Fibroblast of skin of left quadriceps (primary cell): ENCODE results near the gene TEX22.

Source experiments
- DNase-seq, 2 experiments: peaks; one replicate each; pipeline ENCODE4 v3.0.0-alpha.2; 2013; ENCODE audit warnings: low read depth in 2 of 2

The TEX22 gene

DNA sequence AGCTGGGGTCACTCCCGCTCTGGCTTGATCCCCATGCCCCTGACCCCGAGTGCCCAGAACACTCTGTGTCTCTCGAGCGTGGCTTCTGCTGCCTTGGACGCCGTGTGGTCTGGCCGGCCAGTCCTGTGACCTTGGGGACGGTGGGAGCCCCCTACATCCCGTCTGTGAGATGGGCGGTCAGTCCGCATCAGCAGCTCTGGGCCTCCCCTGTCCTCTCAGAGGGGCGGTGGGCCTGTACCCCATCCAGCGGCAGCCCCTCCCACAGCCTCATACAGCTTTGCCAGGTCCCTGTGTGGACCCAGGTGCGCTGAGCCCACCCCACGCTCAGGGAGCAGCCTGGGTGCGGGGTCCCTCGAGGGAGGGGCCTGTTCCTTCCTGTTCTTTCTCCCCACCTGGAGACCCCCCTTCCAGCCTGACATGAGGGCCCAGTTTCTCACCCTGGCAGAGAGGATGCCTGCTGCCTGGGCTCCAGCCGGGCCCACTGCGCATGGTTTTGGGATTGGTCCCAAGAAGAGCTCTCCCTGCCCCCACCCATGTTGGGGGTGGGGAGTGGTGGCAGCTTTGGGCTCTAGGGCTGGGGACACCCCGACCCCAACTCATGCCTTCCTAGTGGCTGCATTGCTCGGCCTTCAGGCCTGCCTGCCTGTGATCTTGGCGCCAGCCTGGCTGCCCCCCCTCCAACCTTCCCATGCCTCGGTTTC, 22.8 kb downstream of the TEX22 start:
- no peak for DNase-seq

DNA sequence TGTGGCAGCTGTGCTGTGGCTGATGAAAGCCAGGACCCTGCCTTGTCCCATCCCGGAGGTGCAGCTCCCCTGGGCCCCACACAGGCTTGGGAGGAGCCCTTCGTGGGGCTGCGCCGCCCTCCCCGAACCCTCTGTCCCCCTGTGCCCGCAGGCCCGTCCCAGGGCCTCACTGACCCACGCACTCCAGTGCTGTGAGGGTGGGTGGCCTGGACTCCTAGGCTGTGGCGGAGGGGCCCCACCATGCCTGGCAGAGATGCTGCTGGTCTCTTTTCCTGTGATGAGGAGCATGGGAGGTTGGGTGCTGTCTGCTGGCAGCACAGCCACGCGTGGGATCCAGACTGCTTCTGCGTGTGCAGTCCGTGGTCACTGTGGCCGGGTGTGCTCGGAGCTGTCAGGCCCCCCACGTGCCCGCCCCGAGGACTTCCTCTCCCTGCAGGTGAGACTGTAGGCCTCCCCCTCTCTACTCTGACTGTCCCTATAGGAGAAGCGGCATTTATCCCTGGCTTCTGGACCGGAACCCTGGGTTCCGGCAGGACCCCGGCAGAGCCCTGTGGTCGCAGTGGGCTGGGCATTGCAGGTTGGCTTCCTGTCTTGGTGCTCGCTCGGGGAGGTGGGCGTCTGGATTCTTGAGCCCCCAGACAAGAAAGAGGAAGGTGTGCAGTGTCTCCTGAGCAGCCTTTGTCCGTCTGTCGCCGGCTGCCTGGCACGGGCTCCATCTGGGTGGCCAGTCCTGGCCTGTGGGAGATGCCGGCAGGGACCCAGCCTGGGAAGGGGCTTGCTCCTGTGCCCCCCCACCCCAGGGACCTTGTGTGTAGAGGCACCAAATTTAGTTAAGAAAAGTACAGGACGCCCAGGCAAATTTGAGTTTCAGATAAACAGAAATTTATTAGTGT, 23.6 kb downstream of the TEX22 start:
- no peak for DNase-seq

DNA sequence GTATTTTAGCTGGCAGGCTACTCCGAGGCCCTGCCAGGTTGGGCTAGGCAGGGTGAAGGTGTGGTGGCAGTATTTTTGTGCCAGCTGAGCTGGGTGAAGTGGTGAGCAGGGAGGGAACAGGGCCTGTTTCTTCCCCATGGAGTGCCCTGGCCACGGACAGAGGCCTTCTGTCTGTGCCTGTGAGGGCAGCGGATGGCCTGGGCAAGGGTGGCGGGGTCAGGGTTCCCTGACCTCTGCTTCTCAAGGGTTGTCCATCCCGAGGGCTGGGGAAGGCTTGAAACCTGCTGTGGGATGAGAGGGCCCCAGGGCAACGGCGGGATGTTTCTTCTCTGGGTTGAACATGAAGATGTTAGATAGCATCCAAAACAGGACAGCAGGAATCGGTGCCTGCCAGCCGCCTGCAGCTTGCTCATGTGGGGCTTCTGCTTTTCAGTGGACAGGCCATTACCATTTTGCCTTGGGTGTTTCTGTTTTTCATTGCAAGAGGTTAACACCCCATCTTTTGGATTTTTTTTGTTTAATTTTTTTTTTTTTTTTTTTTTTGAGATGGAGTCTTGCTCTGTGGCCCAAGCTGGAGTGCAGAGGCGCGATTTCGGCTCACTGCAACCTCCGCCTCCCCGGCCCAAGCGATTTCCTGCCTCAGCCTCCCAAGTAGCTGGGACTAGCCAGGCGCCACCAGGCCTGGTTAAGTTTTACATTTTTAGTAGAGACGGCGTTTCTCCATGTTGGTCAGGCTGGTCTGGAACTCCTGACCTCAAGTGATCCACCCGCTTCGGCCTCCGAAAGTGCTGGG, 24.6 kb downstream of the TEX22 start:
- no peak for DNase-seq

DNA sequence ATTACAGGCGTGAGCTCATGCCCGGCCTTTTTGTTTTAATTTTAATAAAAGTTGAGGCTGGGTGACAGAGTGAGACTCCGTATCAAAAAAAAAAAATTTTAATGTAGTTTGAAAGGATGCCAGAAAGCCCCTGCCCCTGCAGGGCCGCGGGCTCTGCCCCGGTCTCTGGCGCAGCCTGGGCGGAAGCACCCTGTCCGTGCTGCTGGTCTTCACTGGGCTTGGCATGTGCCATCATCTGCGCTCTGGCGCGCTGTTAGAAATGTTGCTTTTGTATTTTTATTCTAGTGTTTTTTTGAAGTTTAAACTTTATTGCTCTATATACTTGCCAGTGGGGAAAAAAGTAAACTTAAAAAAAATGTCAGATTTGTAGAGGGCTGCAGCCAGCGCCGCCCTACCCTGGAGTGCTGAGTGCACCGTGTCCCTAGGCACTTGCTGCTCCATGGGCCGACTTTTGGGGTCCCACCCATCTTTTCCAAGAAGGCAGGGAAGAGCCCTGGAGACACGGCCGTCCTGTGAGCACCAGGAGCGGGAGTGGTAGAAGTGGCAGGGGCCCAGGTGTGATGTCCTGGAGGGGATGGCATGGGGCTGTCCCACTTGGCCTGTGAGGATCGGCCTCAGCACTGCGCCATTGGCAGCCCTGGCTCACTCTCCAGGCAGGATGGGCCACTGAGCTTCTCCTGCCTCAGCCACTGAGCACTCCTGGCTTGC, 25.3 kb downstream of the TEX22 start:
- no peak for DNase-seq

DNA sequence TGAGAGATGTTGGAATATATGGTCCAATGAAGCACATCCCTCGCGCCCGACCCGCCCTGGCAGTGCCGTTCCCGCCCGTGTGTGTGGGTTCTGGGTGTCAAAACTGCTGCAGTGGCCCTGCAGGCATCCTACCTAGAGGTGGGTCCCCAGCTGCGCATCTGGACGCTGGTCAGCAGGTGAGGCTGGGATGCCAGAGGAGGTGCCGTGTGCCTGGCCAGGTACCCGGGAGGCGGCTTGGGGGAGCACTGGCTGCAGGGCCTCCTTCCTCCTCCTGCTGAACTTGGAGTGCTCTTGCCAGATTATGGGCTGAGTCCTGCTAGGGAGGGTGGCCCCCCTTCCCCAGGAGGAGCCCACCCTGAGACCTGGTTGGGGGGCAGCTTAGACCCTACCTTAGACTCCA, 26.5 kb downstream of the TEX22 start:
- DNase-seq = no peak

DNA sequence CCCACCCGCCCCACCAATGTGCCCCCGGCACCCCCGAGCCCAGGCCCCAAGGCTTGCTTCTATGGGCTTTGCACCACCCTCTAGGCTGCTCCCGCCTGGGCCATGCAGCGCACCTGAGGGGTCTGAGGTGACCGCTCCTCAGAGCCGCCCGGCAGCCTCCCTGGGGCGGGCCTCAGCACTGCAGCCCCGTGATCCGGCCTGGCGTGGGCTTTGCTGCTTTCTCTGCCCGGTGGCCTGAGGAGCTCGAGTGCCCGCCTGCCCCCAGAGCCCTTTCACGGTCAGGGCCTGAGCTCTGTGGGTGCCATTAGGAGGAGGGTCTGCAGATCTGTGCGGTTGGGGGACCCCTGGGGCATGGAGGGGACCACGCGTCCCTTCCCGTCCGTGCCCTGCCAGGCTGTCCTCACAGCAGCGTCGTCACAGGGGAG, 27.5 kb downstream of the TEX22 start:
- no peak for DNase-seq

DNA sequence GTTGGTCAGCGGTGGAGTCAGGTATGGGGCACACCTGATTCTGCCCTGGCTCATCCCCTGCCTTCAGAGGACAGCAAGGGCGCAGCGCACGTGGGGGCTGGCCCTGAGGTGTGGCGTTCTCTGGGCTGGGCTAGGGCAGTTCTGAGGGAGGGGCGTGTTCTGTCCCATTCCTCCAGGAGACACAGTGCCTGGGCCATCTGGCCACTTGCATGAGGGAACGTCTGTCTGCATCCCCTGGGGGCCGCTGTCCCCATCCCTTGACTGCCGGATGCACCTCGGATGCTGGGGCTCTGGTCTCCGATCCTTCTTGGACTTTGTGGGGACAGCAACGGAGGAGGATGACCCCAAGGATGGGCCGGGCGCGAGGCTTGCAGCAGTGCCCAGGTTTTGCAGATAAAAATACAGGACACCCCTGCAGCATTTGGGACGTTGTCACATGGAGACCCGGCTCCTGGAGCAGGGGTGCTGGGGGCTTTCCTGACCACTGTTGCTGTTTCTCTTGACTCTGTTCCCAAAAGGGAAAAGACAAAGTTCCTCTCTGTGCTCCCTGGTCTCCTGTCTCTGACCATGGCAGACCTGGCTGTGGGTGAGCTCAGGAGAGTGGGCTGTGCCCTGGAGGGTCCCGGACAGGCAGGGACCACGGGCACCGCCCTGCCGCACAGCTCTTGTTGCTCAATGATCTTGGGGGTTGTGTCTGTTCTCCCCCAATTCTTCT, 28.2 kb downstream of the TEX22 start:
- no peak for DNase-seq

DNA sequence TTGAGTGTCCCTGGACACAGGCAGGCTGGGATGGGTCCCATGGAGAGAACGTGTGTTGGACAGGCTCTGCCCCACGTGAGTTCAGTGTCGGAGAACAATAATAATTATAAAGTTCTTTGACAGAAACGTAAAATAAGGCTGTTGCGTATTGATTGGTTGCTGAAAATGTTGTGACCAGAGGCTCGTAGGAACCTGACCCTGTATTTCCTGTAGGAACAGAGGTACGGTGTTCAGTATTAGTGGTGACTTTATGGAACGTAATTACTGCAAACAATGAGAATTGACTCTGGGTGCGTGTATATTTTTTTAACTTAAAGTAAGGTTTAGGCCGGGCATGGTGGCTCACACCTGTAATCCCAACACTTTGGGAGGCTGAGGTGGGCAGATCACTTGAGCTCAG, 29.1 kb downstream of the TEX22 start:
- no peak for DNase-seq

DNA sequence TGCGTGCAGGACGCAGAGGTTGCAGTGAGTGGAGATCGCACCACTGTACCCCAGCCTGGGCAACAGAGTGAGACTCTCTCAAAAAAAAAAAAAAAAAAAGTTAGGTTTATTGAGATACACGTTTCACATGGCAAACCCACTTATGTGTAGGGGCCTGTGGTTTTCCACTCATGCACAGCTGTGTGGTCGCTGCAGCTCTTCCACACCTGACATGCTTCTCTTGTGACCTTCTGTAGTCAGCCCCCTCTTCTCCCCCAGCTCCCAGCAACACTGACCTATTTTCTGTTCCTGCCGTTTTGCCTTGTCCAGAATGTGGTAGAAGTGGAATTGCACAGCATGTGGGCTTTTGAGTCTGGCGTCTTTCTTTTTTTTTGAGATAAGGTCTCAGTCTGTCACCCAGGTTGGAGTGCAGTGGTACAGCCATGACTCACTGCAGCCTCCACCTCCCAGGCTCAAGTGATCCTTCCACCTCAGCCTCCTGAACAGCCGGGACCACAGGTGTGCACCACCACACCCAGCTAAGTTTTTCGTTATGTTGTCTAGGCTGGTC, 29.7 kb downstream of the TEX22 start:
- DNase-seq = no peak

DNA sequence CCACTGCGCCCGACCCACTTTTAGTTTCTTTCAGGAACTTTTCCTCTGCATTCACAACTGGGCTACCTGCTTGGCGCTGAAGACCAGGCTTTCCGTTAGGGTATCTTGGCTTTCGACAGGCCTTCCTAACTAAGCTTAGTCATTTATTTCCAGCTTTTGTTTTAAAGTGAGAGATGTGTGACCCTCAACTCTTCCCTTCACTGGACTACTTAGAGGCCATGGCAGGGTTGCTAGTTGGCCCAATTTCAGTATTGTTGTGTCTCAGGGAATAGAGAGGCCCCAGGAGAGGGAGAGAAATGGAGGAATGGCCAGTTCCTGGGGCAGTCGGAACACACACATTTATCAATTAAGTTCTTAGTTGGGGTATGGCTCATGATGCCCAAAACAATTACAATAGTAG, 31.7 kb downstream of the TEX22 start:
- no peak for DNase-seq

DNA sequence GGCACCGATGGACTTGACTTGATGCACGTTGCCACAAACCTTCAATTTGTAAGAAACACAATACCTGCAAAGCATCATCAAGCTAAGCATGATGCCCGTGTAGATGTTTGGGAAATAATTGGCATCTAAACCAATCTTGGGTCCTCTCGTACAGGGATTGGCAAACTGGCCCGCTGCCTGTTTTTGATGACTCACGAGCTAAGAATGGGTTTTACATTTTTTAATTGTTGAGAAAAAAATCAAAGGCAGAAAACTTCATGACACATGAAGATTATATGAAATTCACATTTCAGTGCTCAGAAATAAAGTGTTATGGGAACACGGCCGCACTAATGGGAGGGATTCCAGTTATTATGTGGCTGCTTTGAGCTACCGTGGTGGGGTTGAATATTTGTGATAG, 32.2 kb downstream of the TEX22 start:
- peak; percentile 31 to 42 for DNase-seq

DNA sequence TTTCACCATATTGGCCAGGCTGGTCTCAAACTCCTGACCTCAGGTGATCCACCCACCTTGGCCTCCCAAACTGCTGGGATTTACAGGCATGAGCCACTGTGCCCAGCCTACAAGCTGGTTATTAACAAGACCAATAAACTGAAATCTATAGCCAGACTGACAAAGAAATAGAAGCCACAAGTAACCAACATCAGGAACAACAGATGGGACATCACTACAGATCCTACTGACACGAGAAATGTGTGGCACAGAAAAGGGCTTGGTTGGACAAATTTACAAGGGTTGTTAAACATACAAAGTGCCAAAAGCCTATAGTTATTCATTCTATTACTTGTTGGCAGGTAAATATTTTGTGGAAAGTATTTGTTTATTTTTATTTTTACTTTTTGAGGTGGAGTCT, 32.9 kb downstream of the TEX22 start:
- no peak for DNase-seq

DNA sequence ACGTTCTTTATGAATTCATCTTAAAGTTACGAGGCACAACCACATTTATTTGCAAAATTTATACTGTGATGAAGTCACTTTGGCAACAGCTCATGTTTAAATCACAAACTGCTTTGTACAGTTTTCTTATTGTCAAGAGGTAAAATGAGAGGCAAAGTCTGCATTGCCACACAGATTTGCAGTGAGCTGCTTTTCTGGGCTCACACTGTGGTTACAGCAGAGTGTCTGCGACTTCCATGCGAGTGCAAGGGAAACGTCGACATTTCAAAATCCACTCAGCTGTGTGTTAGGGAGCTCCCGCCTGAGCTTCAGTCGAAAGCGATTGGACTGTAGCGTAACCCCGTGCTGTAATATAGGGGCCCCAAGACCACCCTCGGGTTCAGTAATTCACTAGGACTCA, 34.3 kb downstream of the TEX22 start:
- peak in 1 of 2 experiments; percentile 23 for DNase-seq

DNA sequence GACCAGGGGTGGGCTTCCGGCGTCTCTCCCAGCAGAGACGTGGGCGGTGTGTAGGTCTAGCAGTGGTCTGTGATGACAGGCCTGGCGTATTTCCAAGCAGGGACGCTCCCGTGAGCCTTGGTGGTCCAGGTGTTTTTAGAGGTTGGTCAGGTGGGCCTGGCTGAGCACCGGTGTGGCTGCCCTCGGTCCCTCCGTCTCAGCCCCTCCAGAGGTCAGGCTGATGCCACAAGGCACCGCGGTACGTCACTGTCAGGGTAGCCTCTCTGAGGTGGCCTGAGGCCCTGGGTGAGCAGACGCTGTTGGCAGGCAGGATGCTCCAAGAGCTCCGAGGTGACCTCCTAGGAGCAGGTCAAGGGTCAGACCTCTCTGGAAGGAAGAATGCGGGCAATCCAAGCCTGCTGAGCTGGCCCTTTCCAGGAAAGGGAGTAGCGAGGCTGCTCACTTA, 34.8 kb downstream of the TEX22 start:
- no peak for DNase-seq

DNA sequence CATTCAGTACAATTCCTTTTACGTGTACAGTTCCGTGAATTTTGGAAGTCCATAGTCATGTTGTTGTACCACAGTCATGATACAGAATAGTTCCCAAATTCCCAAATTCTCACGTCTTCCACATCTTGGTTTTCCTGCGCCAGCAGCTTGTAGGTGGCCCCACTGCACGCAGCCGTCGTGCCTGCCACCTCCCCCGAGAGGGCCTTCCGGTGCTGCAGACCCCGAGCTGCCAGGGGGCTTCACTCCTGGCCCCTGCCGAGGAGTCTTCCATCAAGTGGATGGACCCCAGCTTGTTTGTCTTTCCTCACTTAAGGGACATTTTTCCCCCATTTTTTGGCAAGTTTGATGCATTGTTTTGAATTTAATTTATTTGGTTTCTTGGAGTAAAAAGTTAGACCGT, 38.1 kb downstream of the TEX22 start:
- DNase-seq = no peak

DNA sequence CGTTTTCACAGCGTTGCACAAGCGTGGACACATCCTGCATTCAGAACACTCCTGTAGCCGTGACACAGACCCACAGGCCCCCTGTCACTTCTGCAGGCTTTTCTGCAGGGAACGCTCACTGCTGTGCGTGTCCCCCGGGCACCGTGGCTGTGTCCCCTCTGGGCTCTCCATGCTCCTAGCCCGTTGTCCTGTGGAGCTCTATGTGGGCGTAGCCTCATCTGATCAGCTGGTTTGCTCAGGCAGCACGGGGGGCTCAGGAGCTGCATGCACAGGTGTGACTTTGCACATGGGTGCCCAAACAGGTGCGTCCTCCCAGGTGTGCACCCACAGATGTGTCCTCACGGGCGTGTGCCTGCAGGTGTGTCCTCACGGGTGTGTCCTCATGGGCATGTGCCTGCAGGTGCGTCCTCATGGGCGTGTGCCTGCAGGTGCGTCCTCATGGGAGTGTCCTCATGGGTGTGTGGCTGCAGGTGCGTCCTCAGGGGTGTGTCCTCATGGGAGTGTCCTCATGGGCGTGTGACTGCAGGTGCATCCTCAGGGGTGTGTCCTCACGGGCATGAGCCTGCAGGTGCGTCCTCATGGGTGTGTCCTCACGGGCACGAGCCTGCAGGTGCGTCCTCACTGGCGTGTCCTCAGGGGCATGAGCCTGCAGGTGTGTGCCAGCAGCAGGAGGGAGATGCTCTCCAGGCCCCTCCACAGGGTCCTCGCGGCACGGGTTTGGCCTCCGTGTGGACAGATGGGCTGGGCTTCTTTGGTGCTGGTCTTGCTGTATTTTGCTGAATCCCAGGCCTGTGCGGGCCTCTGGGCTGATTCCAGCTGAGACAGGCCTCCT, 38.8 kb downstream of the TEX22 start:
- DNase-seq = no peak

DNA sequence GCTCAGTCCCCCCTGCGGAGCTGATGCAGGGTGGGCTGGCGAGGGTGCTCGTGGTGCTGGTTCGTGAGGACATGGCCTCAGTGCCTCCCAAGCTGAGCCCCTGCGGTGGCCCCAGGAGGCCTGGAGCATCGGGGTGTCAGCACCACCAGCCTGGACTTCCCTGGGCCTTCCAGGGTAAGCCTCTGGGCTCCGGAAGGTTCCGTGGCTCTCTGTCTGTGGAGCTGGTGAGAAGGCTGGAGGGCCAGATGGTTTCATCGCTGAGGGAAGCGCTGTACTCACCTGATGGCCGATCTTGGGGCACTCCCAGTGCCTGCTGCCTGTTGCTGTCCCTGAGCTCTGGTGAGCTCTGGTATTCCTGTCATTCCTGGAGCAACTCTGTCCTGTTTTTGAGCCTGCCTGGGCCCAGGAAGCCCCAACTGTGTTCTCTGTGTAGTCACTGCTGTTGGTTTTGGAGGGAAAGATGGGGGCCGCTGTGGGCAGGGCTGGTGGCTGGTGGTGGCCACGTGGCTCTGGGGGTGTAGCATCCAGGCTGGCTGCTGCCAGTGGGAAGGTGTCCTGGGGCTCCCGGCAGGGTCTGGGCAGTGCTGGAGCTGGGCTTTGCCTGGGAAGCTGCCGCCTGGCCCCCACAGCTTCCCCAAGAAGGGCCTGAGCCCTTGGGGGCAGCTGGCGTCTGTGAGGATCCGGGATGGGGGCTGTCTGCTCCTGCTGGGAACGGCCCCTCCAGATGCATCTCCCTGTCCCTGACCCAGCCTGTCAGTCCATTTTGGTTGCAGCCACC, 39.6 kb downstream of the TEX22 start:
- DNase-seq = no peak

DNA sequence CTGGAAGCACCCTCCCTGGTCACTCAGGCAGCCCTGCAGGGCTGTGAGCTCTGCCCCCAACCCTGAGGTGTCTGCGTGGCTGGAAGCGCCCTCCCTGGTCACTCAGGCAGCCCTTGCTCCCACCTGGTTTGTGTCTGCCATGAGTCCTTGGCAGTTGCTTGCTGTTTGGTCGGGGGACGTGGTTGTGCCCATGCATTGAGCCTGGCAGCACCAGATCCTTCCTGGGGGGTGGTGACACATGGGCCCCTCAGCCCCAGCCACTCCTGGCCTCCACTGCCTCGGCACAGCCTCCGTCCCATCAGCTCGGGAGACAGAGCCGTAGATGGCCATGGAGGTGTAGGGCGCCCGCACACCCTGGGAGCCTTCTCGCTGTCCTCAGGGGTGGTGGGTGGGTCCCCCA, 40.8 kb downstream of the TEX22 start:
- no peak for DNase-seq
